Iris pigment epithelial cell (primary cell): ENCODE data around the gene TTC5.
A peak's percentile ranks its signal among the peaks of the same experiment; 100 is the strongest.
"Not testable (repeated sequence)": the region's sequence is repeated elsewhere in the genome, so short reads cannot be mapped to it uniquely, and the experiment has no call there.

Experiments
- DNase-seq: peaks from one replicate; pipeline ENCODE4 v3.0.0-alpha.2; 2011; ENCODE audit warnings: low read depth

Gene TTC5

GRCh38 chr14:20302042-20302755, 3.6 kb downstream of the TTC5 start:
- DNase-seq: peak; percentile 70

GRCh38 chr14:20295067-20295466, 10.7 kb downstream of the TTC5 start:
- DNase-seq: no peak

DNA sequence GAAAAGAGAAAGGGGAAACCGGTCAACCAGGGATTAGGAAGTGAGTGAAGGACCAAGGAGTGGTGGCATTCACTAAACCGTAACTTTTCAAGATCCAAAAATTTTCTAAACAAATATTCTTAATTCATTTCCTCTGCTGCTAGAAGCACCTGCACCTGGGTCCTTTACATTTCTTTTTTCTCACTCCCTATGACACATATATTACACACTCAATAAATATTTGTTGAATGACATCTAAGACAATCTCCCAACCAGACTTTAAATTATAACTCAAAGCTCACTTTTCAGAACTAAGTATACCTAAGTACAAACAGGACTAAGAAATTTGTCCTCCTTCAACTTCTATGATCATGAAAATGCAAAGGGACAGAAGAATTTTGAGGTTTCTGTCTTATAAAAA, 11.1 kb downstream of the TTC5 start:
- no peak for DNase-seq

- DNase-seq: not testable (repeated sequence)
Measured at GRCh38 chr14:20281998-20282397, 23.8 kb downstream of the TTC5 start.

- DNase-seq: not testable (repeated sequence)
Measured at GRCh38 chr14:20280265-20280664, 25.5 kb downstream of the TTC5 start.

DNA sequence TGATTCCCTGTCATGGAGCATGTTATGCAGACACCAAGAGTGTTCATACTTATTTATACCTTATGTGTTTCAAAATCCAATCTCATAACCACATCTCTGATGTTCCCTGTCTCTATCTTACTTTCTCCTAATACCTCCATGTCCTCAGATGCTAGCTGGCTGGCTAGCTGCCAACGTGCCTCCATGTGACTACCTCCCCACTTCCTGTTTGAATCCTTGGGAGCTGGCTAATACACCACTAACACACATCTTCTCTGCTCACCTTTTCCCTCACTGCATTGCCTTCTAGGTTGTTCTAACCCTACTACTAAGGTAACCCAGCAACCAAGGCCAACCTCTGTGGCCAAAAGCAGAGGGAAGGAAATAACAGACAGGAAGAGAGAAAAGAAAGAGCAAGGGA, 27.3 kb downstream of the TTC5 start:
- DNase-seq: peak; percentile 77

GRCh38 chr14:20277409-20277808, 28.3 kb downstream of the TTC5 start:
- no peak for DNase-seq

DNA sequence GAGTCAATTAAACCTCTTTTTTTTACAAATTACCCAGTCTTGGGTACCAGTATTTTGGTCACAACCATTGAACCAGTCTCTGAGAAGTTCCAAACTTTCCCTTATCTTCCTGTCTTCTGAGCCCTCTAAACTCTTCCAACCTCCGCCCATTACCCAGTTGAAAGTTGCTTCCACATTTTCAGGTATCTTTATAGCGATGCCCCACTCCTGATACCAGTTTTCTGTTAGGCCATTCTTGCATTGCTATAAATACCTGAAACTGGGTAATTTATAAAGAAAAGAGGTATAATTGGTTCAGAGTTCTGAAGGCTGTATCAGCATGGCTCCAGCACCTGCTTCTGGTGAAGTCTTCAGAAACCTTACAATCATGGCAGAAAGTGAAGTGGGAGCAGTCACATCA, 31.7 kb downstream of the TTC5 start:
- no peak for DNase-seq

DNA sequence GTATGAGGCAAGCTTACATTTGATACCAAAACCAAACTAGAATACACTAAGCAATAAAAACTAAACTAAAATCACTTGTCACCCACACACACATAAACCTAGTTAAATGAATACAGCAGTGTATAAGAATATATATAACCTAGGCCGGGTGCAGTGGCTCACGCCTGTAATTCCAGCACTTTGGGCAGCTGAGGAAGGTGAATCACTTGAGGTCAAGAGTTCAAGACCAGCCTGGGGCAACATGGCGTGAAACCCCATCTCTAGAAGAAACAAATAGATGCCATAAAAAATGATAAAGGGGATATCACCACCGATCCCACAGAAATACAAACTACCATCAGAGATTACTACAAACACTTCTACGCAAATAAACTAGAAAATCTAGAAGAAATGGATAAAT, 41.4 kb downstream of the TTC5 start:
- DNase-seq: not testable (repeated sequence)

GRCh38 chr14:20262642-20263128, 43.1 kb downstream of the TTC5 start:
- peak; percentile 32 for DNase-seq

DNA sequence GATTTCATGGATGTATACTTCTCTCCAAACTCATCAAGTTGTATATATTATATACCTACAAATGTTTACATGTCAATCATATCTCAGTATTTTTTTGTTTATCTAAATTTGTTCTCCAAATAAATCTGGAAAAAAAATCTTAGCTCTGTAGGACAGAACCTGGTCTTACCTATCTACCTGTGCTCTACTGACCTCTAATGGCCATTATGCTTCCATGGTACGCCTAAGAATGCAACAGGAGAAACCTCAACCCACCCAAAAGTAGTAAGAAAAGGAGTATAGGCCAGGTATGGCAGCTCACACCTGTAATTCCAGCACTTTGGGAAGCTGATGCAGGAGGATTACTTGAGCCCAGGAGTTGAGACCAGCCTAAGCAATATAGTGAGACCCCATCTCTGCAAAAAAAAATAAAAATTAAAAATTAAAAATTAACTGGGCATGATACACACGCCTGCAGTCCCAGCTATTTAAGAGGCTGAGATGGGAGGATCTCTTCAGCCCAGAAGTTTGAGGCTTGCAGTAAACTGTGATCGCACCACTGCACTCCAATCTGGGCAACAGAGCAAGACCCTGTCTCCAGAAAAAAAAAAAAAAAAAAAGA, 58.0 kb downstream of the TTC5 start:
- no peak for DNase-seq
